GM21825 (cell line): ENCODE data around the gene BPIFA1.

ENCODE experiments used
- ATAC-seq: cut with Tn5 transposase; IDR thresholded peaks from one replicate; pipeline ENCODE4 v1.9.1; 2021; ENCODE audit warnings: mild to moderate bottlenecking, moderate library complexity; ENCODE audit not compliant: unreplicated experiment

BPIFA1 gene

DNA sequence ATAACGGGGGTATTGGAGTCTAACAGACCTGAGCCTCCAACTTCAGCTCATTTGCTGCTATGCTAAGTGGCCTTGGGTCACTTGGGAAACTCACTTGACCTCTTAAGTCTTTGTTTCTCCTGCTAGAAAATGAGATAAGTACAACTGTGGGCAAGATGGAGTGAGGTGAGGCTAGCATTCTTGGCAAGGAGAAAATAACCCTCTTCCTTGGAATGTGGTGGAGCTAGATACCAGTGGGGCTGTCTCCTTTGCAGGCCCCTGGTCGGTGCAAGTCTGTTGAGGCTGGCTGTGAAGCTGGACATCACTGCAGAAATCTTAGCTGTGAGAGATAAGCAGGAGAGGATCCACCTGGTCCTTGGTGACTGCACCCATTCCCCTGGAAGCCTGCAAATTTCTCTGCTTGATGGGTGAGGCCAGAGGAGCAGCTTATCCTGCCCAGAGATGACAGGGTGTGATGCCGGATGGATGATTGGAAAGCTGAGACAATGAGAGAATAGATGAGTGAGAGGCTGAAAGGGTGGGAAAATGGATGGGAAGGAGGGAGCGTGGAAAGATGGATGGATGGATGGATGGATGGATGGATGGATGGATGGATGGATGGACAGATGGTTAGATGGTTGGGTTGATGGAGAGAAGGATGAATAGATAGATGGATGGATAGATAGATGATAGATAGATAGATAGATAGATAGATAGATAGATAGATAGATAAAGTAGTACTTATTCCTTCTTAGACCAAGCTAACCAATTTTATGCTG lies 4.4 kb downstream of the BPIFA1 start:
- no peak for ATAC-seq

DNA sequence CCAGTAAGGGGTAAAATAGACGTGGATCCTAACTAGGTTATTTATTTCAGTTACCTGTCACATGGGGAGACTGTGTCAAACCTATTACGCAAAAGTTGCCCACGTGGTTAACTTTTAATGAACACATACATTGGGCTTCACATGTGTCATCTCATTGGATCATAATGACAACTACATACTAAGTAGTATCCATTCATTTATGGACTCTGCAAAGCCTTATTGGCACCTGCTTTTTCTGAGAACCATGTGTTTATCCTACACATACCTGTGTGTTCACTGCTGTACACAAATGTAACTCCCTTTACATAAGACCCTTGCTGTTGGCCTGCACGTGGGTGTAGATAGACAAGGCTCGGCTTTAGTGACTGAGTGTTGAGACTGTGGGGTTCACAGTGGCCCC lies 5.1 kb downstream of the BPIFA1 start:
- ATAC-seq = no peak

DNA sequence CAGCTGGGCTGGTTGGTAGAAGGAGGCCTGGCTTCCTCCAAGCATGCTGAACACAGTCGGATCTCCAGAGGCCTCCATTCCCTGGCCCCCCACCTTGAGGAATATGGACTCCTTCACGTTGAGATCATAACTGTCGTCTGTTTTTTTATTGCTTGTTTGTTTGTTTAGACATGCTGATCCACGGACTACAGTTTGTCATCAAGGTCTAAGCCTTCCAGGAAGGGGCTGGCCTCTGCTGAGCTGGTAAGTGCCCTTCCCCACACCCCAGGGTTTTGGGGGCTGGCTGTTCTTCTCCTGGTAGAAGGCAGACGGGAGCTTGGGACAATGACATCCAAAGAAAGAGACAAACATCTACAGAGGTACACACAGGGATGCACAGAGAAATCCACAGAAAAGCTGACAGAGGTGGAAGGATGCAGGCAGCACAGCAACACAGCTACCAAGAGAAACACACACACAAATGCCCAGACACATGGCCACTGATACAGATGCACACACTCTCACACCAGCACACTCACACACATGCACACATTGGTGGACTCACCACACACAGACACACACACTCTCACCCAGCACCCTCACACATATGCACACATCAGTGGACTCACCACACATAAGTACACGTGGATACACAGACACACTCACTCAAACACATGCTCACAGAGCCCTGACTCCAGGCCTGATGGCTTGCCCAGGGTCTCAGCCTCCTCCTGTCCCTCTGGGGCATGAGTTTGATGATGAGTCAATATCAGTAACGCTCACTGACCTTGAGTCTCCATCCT lies 6.7 kb downstream of the BPIFA1 start:
- no peak for ATAC-seq

DNA sequence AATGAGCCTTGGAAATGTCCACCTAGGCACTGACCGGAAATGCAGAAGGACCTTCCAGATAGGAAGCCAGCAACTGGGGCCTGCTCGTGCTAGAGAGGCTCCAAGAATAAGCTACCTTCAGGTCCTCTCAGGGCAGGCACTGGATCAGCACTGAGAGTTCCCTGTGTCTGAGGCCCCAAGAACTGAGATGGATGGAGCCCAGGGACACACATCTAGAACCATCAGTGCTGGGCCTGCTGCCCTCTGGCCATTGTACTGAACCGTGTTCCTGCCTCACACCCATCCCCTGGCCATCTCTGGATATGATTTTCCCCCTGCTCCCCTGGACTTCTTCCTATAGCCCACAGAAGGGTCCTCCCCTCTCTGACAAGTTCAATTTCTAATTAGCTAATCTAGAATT lies 10.3 kb downstream of the BPIFA1 start:
- ATAC-seq = no peak

DNA sequence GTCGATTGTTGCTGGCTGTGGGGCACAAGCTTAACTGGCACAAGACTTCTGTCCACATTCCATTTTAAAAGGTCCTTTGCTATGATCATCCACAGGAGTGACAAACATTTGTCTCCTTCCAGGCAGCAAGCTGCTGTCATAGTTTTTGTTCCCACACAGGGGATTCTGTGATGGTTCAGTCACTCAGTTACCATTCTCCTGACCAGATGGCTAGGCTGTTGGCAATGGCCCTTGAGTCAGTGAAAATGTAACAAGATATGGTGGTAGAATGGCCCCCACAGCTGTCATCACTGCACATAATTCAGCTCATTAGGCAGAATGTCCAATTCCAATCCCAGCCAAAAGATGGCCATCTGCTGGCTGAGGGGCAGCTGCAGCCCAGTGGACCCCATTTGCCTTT lies 13.7 kb downstream of the BPIFA1 start:
- ATAC-seq = no peak

DNA sequence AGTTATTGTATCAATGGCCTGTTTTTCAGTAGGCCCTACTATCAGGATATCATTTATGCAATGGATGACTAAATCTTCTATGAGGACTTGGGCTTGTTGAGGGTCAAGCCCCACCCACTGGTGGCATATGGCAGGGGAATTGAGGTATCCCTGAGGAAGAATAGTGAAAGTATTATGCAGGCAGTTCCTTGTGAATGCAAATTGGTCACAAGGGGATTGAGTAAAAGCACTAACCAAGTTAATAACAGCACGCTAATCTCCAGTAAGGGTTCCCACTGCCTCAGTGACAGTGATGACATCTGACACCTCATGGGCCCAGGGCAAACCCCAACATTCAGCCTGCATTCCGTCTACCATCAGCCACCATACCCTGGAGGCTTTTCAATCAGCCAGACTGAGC lies 14.9 kb downstream of the BPIFA1 start:
- ATAC-seq = no peak

DNA sequence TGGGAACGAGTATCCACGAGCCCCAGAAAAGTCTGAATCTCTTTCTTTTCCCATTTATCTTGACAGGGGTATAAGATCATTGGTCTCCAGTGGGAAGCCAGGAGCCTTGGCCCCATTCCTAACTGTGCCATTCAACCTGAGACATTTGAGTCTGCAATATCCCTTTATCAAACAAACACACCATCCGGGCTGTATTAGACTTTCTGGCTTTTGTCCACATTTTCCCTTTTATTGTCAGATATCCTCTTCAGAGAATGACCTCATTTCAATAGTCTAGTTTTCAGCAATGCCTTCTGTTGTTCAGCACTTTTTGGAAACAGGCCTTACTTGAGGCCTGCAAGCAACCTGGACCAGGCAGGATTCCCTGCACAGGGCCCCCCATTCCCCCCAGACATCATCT lies 15.7 kb downstream of the BPIFA1 start:
- ATAC-seq = no peak

DNA sequence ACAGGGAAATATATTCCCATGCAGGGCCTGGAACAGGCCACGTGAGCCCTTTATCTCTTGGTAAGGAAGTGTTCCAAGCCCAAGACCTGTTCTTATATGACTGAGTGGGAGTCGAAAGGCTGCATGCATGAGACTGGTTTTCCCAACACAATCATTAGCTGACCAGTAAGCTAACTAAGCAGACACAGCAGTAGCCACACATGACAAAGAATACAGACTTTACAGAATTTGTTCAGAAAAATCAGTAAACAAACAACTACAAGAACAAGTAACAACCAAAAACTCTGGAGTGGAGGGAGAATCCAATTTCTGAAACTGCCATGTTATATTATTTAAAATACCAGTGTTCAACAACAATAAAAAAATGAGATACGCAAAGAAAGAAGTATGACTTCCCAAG lies 16.7 kb downstream of the BPIFA1 start:
- no peak for ATAC-seq

DNA sequence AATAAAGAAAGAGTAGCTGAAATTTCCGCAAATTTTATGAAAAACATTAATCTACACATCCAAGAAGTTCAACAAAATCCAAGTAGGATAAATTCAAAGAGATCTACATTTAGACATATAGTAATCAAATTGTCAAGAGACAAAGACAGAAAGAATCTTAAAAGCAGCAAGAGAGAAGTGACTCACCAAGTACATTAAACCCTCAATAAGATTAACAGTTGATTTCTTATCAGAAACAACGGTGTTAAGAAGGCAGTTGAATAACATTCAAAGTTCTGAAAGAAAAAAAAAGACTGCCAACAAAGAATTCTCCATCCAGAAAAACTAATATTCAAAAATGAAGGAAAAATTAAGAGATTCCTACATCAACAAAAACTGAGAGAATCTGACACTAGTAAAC lies 19.2 kb downstream of the BPIFA1 start:
- no peak for ATAC-seq

DNA sequence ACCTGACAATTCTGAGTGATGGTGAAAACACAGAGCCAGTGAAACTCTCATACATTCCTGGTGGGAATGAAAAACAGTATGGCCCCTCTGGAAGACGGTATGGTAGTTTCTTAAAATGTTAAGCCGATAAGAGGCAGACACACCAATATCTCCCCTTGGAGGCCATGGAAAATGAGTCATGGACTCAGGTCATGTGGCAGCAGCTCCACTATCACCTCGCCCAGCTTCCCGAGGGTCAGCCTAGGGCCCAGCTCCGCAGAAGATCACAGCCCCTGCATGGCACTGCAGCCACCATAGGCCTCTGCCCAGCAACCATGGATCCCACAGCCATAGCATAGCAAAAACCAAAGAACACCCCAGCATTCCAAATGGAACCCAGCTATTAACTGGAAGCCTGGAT lies 21.4 kb downstream of the BPIFA1 start:
- no peak for ATAC-seq

DNA sequence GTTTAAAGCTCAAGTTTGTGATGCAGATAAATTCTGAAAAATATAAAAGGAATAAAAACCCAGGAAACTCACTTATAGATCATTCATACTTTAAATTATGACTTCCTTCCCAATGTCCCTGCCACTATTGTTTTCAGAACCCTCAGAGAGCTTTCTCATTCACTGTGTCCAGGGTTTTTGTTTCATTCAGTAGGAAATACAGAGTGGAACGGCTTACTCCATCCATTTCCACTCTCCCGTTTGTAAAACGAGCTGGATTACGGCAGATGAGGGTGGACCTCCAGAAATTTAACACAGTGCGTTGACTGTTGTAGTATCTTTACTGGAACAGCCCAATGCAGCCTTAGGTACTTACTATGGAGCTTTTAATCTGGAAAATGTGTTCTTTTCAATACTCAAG lies 23.6 kb downstream of the BPIFA1 start:
- no peak for ATAC-seq

DNA sequence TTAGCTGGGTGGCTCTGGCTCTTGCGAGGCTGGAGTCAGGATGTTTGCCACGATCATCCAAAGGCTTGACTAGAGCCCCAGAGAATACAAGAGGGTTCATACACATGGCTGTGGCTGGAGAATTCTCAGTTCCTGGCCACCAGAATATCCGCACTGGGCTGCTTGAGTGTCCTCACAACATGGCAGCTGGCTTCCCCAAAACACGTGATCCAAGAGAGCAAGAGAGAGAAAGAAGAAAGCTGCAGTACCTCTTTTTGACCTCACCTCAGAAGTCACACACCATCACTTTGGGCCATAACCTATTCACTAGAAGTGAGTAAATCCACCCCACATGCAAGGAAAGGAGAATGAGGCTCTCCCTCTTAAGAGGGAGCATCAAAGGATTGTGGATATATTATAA lies 25.7 kb downstream of the BPIFA1 start:
- no peak for ATAC-seq

DNA sequence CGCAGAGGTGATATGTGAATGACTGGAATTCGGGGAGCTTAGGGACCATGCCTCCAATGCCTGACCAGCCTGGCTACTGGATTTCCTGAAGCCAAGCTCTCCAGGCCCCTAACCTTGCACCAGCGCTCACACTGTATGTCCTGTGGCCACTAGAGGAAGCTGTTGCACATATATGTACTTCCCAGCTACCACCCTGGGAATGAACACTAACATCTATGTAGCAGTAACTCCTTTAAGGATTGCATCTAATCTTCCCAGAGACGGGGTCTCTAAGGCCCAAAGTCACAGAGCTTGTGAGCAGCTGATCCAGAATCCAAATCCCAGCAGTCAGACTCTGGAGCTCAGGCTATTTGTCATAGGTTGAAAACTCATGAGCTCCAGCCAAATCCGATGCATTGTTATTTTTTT lies 26.9 kb downstream of the BPIFA1 start:
- no peak for ATAC-seq

DNA sequence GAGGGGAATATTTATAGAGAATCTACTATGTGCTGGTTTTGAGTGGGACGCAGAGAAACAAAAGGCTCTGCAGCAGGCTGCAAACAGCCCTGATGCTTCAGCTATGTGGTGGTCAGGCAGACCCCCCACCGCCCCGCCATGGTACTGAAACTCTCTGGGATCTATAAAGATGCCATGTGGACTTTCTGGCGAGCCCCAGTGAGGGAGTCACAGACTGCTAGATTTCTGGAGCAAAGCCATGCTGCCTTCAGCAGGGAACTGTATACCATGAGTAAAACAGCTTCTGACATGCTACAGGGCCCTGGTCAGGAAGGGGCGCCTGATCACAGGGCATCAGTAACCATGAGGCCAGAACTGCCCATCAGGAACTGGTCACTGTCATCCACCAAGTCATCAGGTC lies 28.0 kb downstream of the BPIFA1 start:
- ATAC-seq = no peak

DNA sequence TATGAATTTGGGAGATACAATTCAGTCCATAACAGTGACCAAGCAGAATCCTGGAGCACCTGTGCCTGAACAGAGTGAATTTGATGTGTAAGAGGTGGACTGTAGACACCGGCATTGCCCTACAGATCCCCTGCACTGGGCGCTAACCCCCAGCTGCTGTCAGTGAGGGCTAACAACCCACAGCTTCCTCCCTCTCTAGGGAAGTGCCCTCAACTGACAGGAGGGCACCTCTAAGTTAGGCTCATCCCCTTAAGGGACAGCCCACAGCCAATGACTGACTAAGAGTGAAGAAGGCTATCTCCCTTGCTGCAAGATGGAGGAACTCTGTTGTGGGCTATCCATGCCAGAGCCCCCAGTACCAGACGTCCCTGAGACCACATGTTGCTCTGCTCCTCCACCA lies 31.9 kb downstream of the BPIFA1 start:
- no peak for ATAC-seq

DNA sequence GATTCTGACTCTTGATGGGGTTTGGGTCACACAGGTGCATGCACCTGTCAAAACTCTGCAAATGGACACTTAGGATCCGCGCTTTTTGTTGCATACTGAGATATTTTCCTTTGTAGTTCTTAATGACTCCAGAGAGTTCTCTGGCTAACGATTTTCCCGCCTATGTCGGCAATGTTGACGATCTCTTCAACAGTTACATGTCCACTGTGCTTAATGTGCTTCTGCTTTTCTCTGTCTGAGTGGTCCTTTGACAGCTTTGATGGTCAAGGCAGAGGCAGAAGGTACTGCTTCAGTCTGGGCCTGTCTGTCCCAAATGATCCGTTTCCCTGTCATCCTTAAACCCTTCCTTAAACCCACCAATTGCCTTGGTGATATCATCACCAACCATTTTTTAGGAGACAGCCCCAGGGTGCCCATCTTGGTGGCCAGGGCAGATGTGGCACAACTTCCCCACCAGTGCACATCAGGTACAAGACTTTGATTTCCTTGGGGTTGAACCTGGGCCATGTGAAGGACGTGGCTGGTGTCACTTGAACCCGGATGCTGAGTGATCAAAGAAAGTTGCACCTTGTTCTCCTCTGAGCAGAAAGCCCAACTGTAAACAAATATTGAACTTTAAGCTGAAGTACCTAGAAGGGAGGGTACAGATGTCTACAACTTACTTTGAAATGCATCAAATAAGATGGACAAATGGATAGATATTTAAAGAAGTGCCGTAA lies 36.5 kb downstream of the BPIFA1 start:
- ATAC-seq = no peak

DNA sequence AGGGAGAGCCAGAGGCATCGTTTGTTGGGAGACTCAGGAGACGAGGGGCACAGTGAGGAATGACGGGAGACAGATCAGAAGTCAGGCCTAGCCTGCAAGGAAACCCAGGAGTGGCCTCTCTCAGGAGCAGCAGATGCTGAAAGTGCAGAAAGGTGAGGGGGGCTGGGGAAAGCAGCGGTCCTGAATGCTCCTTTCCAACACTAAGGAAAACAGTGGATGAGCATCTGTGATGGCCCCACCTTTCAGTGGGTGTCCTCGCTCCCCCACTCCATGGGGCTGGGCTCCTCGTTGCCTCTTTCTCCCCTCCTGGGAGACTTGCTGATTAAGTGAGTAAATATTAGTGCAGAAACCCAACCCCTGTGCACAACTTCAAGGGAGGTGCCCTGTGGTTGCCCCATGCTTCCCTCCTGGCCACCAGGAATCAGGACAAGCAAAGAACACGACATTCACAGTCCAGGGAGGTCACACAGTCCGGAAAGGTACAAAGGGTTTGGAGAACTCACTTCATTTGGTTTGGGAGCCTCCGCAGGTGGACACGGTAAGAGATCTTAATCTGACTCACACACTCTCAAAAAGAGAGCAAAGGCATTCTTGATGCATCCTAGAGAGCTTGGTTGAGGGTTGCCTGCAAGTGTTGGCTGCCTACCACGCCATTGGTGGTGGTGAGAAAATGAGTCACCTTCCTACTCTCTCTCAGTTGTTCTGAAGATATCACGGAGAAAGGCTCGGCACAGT lies 37.5 kb downstream of the BPIFA1 start:
- no peak for ATAC-seq

DNA sequence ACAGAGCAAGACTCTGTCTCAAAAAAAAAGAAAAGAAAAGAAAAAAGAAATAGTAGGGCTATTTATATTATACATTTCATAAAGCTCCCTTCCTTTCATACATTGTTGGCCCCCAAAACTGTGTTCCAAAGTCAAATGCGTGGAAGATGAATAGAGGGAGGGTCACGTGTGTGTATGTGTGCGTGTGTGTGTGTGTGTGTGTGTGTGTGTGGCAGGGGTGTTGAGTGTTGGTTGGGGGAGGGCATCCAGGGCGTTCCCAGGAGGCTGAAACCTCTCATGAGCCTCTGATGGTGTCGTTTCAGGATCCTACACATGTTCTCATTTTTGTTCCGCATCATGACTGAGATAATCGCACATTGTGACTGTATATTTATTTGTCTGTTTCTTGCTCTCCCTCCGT lies 39.4 kb downstream of the BPIFA1 start:
- no peak for ATAC-seq

DNA sequence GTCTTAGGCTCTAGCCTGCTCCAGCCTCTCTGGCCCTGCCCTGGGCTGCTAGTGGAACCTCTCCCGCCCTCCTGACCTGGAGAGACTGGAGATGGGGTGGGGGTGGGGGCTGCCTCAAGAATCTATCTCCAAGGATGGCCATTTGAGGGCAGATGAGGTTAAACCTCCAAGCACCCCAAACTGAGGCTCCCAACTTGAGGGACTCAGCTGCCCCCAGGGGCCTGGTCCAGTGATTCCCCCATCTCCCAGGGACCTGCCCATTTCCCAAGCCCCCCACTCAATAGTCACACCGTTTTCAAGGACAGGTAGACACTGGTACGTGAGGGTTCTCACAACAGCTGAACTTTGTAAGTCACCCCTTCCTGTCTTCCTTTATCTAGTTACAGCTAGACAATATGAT lies 40.1 kb downstream of the BPIFA1 start:
- no peak for ATAC-seq

DNA sequence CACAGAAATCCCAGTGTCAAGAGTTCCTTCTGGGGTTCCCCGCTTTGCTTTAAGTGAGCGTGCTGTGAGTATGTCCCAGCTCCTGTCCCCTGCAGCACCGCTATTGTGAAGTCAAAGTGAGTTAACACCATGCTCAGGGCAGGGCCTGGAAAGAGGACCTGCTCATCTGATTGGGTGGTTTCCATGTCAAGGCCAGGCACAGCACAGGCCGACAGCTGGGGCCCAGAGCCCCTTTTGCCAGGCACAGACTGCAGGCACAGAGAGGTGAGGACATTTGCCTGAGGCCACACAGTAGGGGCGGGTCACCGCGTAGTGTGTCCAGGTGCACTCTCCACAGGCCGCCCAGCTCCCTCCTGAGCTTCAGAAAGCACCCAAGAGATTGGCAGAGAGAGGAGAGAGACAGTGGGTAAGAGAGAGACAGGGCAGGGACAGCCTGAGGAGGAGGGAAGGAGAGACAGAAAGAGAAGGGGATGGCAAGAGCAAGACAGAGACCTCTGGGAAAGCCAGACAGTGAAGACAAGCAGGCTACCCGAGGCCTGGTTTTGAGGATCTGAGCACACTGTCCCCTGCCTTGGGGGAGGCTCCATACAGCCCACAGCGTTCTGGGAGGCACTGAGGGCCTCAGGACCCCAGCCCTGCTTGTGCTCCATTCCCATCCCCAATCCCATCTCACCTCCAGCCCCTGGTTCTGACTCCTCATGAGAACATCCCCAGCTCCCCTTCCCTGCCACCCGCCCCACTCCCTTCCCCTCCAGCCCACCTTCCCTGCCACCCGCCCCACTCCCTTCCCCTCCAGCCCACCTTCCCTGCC lies 40.7 kb downstream of the BPIFA1 start:
- ATAC-seq = no peak
